Gastroesophageal sphincter (tissue), 4 donors: ENCODE results near the gene RNF26. TPM values are rescaled to one million over a fixed set of nuclear protein-coding genes. Genes with fewer than 3 reads are reported as not detected.

ENCODE experiments used
- ATAC-seq: fragments of 150-250 bp; one replicate; pipeline ENCODE4 v1.9.1; 2016; ENCODE audit warnings: mild to moderate bottlenecking, moderate library complexity
- H3K27ac ChIP-seq, 4 donors: fragments of 200-600 bp; sonication (generic) in 3 of 4; 1 replicate in 3 of 4; 2 replicates in 1 of 4; pipeline ENCODE4 v1.5.1; 2016 to 2019
- H3K27me3 ChIP-seq: fragments of 200-600 bp; sonication (generic); one replicate; pipeline ENCODE4 v1.5.1; 2019
- H3K36me3 ChIP-seq, 2 donors: fragments of 200-600 bp; sonication (generic); one replicate each; pipeline ENCODE4 v1.5.1; 2019; ENCODE audit warnings: control low read depth in 1 of 2
- H3K4me1 ChIP-seq, 3 donors: fragments of 200-600 bp; sonication (generic); 1 replicate in 2 of 3; 2 replicates in 1 of 3; pipeline ENCODE4 v1.5.1; 2016 to 2019; ENCODE audit warnings: control low read depth in 2 of 3
- H3K4me3 ChIP-seq, 2 donors: fragments of 200-600 bp; sonication (generic); one replicate each; pipeline ENCODE4 v1.5.1; 2019; ENCODE audit warnings: mild to moderate bottlenecking in 1 of 2, moderate library complexity in 1 of 2
- H3K9me3 ChIP-seq, 3 donors: fragments of 200-600 bp; sonication (generic); one replicate each; pipeline ENCODE4 v1.5.1; 2017 to 2019; ENCODE audit warnings: control low read depth in 2 of 3
- EP300 ChIP-seq: sonication (generic); formaldehyde crosslinking; IDR thresholded peaks from one replicate; pipeline ENCODE4 v1.6.1; 2017; ENCODE audit warnings: antibody characterized with exemption, mild to moderate bottlenecking
- POLR2A ChIP-seq, 2 donors: fragments of 450-650 bp; IDR thresholded peaks; one replicate each; pipeline ENCODE4 v1.6.1; 2017; ENCODE audit warnings: antibody characterized with exemption in 2 of 2, mild to moderate bottlenecking in 2 of 2, moderate library complexity in 1 of 2
- POLR2AphosphoS5 ChIP-seq: sonication (generic); formaldehyde crosslinking; IDR thresholded peaks from one replicate; pipeline ENCODE4 v1.6.1; 2017; ENCODE audit warnings: antibody characterized with exemption
- whole genome bisulfite sequencing, 2 donors: methylation state at CpG; one replicate each; pipeline ENCODE4 v1.1.5; 2018; ENCODE audit warnings: low coverage in 1 of 2; 5-methylcytosine and 5-hydroxymethylcytosine counted together
- total RNA-seq, 4 donors: library from RNA; depleted of rRNA; stranded (reverse); fragments of >200 nt; gene quantifications; one replicate each; pipeline ENCODE4 v1.1.0, GENCODE V29; 2016
- TF ChIP-seq, protein P1 (sequence below), 4 experiments: fragments of 200-600 bp in 2 of 4; fragments of 450-650 bp in 2 of 4; sonication (generic) in 1 of 4; IDR thresholded peaks; one replicate each; pipeline ENCODE4 v1.5.1; 2017 to 2019; ENCODE audit warnings: antibody characterized with exemption in 4 of 4, mild to moderate bottlenecking in 2 of 4, moderate library complexity in 2 of 4

Gene RNF26
- total RNA-seq, 4 donors from 2014 or later: 13.0 to 39.6 (median 17.1) TPM

DNA sequence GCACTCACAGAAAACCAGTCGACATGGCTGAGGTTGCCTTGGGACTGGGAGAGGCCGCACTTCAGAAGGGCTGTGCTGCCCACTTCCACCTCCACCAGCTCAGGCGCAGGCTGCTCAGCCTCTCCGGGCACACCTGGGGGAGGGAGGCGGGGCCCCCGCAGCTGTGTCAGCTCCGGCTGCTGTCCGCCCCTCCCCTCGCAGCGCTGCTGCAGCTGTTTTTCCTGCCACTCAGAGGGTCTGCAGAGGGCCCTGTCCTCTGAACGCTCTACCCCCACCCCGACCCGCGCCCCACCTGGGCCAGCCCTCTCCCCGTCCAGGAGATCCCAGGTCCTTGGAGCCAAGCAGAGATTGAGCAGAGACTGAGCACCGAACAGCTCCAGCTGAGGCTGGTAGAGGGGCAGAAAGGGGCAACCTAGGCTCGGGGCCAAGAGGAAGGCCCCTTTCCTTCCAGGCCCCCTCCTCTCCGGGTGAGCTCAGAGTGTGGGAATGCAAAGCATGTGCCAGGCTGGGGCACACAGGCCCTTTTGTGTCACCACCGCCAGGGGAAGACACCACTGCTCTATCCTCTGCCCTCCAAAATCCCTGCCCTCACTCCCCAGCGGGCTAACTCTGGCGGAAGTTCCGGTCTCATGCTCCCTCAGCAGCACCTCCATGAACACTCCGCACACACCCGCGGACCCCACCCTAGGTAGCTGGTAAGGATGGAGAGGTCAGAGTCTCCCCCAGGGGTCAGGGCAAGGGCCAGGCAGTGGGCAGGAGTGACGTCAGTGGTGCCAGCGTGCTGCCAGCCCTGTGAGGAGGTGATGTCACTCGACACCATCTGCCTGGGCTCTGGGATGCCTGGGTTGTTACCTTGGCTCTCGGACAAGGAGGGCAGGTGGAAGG, 19.0 kb upstream of the RNF26 start:
- peak; percentile 24 for ATAC-seq
- Histone ChIP-seq H3K27me3 (no peaks in the 10 kb centered on the region), H3K9me3 (no peaks in the 10 kb centered on the region), H3K4me3 (peak overlapping the region; percentile 70 to 87), H3K27ac (peak overlapping the region; percentile 90 to 99 (median 98)), H3K36me3 (peaks cover 0 to 46% of the 10 kb centered on the region in 2 donors), H3K4me1 (peaks cover 12 to 99% (median 38%) of the 10 kb centered on the region in 3 donors)
- 0% methylated on average over 2 to 3 of the region's 29 CpGs for WGBS, 2 donors
- TF ChIP-seq, protein P1, sequence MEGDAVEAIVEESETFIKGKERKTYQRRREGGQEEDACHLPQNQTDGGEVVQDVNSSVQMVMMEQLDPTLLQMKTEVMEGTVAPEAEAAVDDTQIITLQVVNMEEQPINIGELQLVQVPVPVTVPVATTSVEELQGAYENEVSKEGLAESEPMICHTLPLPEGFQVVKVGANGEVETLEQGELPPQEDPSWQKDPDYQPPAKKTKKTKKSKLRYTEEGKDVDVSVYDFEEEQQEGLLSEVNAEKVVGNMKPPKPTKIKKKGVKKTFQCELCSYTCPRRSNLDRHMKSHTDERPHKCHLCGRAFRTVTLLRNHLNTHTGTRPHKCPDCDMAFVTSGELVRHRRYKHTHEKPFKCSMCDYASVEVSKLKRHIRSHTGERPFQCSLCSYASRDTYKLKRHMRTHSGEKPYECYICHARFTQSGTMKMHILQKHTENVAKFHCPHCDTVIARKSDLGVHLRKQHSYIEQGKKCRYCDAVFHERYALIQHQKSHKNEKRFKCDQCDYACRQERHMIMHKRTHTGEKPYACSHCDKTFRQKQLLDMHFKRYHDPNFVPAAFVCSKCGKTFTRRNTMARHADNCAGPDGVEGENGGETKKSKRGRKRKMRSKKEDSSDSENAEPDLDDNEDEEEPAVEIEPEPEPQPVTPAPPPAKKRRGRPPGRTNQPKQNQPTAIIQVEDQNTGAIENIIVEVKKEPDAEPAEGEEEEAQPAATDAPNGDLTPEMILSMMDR (IDR thresholded peaks at IDR 0.05): peak in 3 of 4 experiments; percentile 42 to 52 (median 45)
- peak; percentile 52 for TF ChIP-seq POLR2AphosphoS5
- no peak for TF ChIP-seq EP300

DNA sequence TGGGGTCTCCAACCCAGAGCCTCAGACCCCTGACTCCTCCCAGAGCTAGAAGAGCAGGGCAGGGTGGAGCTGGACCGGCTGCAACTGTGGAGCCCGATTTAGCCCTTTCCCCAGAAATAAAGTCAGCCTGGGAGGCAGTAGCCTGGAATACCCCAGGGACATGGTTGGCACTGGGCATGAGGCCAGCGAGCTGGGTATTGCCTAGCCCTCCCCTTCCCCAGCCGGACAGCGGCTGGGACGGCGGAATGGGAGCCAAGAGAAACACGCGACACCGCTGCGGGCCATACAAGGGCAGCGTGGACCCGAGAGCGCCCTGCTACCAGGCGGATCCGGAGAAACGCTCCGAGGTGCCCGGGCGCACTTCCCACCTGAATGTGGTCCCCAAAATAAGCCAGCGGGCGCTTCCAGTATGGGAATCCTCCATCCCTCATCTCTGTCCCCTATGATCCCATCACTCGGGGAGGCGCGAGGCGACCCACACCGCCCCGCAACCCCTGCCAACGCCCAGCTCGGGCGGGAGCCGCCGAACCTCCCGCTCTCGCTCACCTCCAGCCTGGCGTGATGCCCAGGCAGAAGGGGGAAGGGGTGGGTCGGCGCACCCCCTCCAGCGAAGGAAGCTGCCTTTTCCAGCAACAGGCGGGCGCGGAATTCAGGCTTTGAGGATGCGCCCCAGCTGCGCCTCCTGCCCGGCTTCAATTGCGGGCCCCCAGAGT, 18.2 kb upstream of the RNF26 start:
- 0% methylated on average over 1 of the region's 46 CpGs; no CpG with 5 or more reads in 1 of the 2 donors for WGBS, 2 donors
- ATAC-seq: peak; percentile 34
- H3K36me3 ChIP-seq: peaks cover 0 to 38% of the 10 kb centered on the region in 2 donors
- TF ChIP-seq EP300: no peak
- TF ChIP-seq POLR2A (IDR thresholded peaks at IDR 0.05): peak in 1 of 2 donors; percentile 20
- H3K27me3 ChIP-seq: no peaks in the 10 kb centered on the region
- peak overlapping the region; percentile 90 to 99 (median 98) for H3K27ac ChIP-seq
- peak overlapping the region; percentile 70 to 87 for H3K4me3 ChIP-seq
- H3K4me1 ChIP-seq: peaks cover 12 to 99% (median 42%) of the 10 kb centered on the region in 3 donors
- H3K9me3 ChIP-seq: no peaks in the 10 kb centered on the region

DNA sequence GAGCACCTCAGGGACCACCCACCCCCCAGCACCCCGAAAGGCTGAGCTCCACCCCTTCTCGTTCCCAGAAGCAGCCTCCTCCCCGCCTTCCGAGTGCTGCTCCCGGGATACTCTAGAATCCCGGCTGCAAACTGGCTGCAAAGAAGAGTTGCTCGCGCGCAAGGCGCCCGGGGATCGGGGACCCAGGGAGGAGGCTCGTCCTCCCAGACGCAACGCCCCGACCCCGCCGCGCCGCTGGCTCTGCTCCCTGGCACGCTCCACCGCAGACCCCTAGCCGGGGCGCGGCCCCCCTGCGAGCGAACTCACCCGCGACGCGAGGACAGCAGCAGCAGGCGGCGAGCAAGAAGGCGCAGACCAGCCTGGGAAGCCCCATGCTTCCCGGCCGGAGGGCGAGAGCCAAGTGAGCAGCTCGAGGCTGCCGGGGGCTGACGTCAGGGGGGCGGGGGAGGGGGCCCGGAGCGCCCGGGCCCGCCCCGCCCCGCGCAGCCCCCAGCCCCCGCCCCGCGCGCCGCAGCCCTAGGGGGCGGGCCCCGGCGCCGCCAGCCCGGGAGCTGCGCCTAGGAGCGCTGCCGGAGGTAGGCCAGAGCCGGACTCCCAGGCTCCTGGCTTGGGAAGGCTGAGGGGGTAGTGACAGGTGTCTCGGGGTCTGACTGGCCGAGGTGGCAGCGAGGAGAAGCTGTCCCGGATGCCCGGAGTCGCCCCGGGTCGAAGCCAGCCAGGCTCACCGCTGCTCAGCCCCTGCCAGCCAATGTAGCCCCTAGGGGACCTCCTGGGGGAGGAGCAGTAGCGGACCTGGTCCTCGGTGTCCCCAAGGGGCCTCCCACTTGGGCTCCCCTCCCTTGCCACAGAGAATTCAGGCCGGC, 17.4 kb upstream of the RNF26 start, which contains the start of gene MCAM:
Gene MCAM, minus strand, starts transcription at position 402 of the 863 bp plus-strand sequence. Its CDS starts 29 bp downstream, at position 373.
- peak; percentile 44 for ATAC-seq
- no peaks in the 10 kb centered on the region for H3K27me3 ChIP-seq
- peak within 1 kb of the TSS; percentile 70 to 87 for H3K4me3 ChIP-seq
- whole genome bisulfite sequencing, 2 donors: no CpG with 5 or more reads among the region's 74 CpGs
- TF ChIP-seq POLR2AphosphoS5: peak; percentile 96
- TF ChIP-seq EP300: no peak
- TF ChIP-seq POLR2A (IDR thresholded peaks at IDR 0.05): peak; percentile 85 to 91
- no peaks in the 10 kb centered on the region for H3K9me3 ChIP-seq
- peaks cover 12 to 99% (median 50%) of the 10 kb centered on the region in 3 donors for H3K4me1 ChIP-seq
- H3K27ac ChIP-seq: peak within 1 kb of the TSS; percentile 90 to 99 (median 98)
- peaks cover 0 to 31% of the 10 kb centered on the region in 2 donors for H3K36me3 ChIP-seq

DNA sequence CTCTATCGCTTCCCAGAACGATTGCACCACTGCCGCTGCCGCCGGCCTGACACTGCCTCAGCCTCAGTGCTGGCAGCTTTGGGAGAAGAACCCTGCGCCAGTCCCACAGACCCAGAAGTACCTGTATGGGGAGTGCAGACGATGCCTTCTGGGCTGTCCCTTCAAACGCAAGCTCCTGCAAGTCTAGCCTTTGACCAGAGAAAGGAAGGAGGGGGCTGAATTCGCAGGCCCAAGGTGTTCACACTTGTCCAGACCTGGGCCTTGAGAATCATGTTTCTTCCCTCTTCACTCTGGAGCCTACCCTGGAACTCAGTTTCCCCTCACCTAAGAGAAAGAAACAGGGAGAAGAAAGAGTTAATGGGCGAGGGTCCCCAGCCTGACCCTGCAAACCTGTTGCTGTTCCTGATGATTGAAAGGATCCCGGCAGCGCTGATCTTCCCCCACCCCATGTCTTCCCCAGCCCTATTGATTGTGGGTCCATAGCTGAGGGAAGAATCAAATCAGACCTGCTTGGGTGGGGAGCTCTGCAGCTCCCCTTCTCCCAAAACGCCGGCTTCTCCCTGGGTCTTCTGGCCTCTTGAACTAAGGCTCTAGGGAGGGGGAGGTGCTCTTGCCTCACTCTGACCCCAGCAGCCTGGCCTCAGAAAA, 16.6 kb upstream of the RNF26 start:
- peaks cover 12 to 99% (median 53%) of the 10 kb centered on the region in 3 donors for H3K4me1 ChIP-seq

More for the DNA sequence above, 16.6 kb upstream of the RNF26 start:
- TF ChIP-seq POLR2A (IDR thresholded peaks at IDR 0.05): peak in 1 of 2 donors; percentile 18
- TF ChIP-seq, protein P1 (IDR thresholded peaks at IDR 0.05): no peak
- Histone ChIP-seq H3K4me3 (peak overlapping the region; percentile 70 to 87), H3K36me3 (peaks cover 0 to 23% of the 10 kb centered on the region in 2 donors), H3K27me3 (no peaks in the 10 kb centered on the region), H3K9me3 (no peaks in the 10 kb centered on the region), H3K27ac (peak overlapping the region; percentile 90 to 99 (median 98))
- WGBS, 2 donors: 66 to 72% methylated on average over 2 to 3 of the region's 14 CpGs
- ATAC-seq: no peak
